A673 (cell line): Measurements from ENCODE around the gene BMP2K.

Source experiments
- CTCF ChIP-seq: fragments of 300-800, 200-600 bp; sonication (generic); conservative IDR thresholded peaks from 2 replicates; pipeline ENCODE4 v1.5.1; 2017; ENCODE audit warnings: low read depth, mild to moderate bottlenecking, antibody characterized with exemption, low read length, moderate library complexity, mixed read lengths
- EZH2 ChIP-seq: fragments of 200-600 bp; sonication (generic); IDR thresholded peaks from 2 replicates; pipeline ENCODE4 v1.6.1; 2017; ENCODE audit warnings: borderline replicate concordance, low read depth, mild to moderate bottlenecking, mixed read lengths, antibody characterized with exemption, low read length; ENCODE audit not compliant: poor library complexity, severe bottlenecking

GRCh38 chr4:78735697-78736096 lies 40.5 kb upstream of the BMP2K start:
- TF ChIP-seq CTCF (no peak), EZH2 (no peak)
